HG02759 (cell line): ENCODE data around the gene GPC4.

Experiments used
- ATAC-seq: cut with Tn5 transposase; IDR thresholded peaks from one replicate; pipeline ENCODE4 v1.9.1; 2021; ENCODE audit warnings: mild to moderate bottlenecking, moderate library complexity; ENCODE audit not compliant: unreplicated experiment

The GPC4 gene

DNA sequence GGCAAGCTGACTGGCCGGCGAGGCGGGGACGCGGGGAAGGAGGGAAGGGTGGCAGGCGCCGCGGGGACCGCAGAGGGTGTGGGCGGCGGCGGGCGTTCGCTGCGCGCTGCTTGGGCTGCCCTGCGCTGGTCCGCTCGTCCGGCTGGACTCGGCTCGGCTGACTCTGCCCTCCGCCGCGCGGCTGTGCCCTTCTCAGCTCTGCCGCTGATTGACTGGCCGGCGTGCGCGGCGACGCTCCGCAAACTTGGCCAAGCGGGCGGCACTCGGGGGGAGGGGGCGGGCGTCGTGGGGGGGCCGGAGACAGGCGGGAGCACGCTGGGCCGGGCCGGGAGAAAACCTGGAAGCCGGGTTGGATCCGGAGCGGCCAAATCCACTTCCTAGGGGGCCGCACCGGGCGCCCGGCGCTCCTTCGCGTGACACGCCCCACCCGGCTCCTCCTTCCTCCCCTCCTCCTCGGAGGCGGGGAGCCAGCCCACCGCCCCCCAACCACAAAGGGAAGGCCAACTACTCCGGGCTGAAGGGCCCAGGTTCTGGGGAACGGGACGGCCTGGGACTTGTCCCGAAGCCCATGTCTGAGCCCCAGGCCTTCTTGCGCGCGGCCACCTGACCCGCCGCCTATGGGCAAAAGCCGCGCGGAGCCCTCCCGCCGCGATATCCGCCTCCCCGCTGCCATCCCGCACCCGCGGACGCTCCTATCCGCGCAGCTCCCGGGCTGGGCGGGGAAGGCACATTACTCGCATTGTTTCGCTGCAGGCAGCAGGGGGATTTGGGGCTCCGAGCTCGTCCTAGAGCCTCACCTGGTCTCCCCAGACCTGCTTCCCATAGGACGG is at the start of gene GPC4:
Gene GPC4, minus strand, starts transcription at position 214 of the 830 bp plus-strand sequence. CDS start 524 bp downstream, outside the sequence.
- ATAC-seq = no peak

DNA sequence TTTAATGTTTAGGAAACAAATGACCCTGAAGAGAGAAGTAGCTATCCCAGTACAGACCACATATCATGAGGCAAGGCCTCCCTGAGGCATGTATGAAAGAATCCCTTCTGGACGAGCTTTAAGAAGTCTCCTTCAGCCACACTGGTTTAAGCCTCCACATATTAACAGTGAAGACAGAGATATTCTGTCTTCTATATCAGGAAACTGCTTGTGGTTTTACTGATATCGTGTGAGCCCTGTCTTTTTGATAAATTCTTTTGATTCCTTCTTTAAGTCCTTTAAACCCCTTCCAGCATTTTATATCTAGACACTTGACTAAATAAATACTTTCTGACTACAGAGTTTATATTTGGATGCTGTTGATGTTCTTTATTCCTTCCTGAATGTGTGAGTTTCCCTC is 45.9 kb upstream of the GPC4 start:
- no peak for ATAC-seq

DNA sequence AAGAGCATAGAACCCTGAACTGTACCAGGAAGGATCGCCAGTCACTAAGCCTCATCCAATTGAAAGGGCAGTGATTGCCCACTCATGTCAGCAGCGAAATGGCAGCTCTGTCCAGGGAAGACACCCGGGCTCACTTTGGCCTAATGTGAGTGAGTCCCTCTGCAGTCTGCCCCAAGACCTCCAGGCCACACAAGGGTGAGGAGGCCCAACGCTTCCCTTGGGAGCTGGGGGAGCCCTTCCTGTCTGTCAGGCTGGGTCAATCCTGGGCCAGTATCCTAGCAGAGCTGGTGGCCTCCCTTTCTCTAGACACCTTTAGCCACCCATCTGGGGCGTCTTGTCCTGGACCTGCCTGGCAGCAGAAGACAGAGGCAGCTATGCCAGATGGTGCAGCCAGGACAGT is 39.6 kb upstream of the GPC4 start:
- no peak for ATAC-seq

GRCh38 chrX:133454491-133454914 is 39.2 kb upstream of the GPC4 start:
- no peak for ATAC-seq

GRCh38 chrX:133448512-133449076 is 33.3 kb upstream of the GPC4 start:
- ATAC-seq = no peak

GRCh38 chrX:133444952-133445831 is 29.9 kb upstream of the GPC4 start:
- no peak for ATAC-seq

- no peak for ATAC-seq
Observed at GRCh38 chrX:133444196-133444595, 28.9 kb upstream of the GPC4 start.

- no peak for ATAC-seq
Observed at GRCh38 chrX:133440797-133441163, 25.5 kb upstream of the GPC4 start.

- no peak for ATAC-seq
Observed at GRCh38 chrX:133440081-133440796, 24.9 kb upstream of the GPC4 start.

DNA sequence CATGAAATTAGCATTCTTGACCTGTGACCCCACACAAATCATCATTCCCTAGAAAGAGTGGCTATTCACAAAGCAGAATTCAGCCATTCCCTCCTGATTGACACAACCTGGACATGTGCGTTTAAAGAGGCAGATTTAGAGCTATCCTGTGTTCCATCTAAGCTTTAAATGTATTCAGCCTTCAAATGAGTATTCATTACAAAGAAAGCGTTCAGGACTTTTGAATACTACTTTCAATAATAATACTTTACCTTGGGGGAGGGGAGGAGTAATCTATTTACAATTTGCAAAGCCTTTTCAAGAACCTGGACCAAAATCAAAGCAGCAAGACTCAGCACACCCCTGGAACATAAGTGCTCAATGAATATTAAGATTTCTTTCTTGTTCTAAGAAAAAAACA is 22.5 kb upstream of the GPC4 start:
- no peak for ATAC-seq

DNA sequence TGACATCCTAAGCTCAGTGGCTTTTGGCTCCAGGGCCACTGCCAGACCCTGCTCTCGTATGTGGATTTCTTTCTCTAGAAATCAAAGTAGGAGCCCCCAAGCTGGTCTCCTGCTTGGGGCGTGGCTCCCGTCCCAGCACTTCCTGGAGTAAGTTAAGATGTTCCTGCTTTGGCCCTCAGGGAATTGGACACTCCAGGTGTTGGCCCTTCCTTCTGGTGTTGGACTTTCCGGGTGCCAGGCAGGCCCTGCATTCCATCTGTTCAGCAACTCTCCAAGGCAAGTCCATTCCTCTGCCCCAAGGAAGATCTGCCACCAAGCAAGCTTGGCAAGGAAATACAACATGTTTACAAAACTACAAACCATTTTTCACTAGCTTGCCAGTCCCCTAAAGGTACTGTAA is 22.1 kb upstream of the GPC4 start:
- no peak for ATAC-seq

DNA sequence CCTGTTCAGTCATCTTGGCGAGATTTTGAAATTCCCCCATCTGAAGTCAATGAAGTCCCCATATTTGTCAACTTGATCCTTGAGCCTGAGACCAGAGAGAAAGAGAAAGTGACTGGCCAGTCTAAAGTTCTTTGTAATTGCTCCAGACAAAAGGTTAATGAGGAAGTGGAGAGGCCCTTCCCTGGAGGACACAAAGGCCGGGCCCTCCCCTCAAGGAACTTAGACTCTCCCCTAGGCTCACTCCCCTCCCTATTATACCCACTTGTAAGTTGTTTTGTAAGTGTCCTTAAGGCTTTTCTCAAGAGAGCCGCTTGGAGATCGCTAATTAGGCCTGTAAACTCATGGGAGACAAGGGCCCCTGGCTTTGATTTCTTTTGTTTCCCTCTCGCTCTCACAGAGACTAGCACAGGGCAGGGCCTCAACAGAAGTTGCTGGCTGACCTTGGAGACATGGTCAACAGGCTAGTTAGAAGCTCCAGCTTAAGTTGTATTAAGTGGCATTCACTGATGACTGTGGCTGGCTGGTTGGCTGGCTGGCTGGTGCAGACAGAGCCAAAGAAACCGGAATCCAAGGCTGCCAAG is 20.3 kb upstream of the GPC4 start:
- ATAC-seq = no peak

GRCh38 chrX:133434197-133434820 is 19.0 kb upstream of the GPC4 start:
- ATAC-seq = no peak

GRCh38 chrX:133419911-133420310 is 4.6 kb upstream of the GPC4 start:
- no peak for ATAC-seq

DNA sequence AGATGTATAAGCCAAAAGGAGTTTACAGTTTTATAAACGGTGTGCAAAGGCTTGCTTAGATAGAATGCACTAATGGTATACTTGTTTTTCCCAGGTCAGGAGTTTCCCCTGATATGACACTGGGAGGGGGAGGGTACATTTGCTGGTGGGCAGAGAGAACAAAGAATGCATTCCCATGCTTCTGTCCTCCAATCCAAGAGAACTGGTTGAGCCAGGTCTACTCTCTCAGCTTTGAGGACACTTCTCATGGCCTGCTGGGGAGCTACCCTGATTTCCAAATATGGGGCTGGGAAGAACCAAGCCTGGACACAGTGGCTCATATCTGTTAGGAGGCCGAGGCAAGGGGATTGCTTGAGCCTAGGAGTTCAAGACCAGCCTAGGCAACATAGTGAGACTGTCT is 3.3 kb upstream of the GPC4 start:
- no peak for ATAC-seq

DNA sequence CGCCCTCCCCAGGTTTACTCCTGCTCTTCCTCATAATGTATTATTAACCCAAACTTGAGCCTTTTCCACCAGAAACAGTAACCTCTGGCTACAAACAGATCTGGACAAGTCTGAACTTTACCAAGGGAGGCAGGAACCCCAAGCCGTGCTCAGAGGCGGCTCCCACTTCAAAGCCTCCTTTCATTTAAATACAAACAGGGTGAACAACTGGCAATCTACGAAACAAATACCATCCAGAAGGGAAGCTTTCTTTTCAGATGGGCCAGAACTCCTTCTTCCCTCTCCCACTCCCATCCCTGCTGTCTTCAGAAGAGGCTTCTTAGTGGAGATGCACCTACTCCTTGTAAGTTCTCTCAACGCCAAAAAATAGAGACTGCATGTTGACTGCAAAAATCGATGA is 2.1 kb upstream of the GPC4 start:
- ATAC-seq = no peak

GRCh38 chrX:133414406-133415275 is 648 bp downstream of the GPC4 start:
- no peak for ATAC-seq

DNA sequence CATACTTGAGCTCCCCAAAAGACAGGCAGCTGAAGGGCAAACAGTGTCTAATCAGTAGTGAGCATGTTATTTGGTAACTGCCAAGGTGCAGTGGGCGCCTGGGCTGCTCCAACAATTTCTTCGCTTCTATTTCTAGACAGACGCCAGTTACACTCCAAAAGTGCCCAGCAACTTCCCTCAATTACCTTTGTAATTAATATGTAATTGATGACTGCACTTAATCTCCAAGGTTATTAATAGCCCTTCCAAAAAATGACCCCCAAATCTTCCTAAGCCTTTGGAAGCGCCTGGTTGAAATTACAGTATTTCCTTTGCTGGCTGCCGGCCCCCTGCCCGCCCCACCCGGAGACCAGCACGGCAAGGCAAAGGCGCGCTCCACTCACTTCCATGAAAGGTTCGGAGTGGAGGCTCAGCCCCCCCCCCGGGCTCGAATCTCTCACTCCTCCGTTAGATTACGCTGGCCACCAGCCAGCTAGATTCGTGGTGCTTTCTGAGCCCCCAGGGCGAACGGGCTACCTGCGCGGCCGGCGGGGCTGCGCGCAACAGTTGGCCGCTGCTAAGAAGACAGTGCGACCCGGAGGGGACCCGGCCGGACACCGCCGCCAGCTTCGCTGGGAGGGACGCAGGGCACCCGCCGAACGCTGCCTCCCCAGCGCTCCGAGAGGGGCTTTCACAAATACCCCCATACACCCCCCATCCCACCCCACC is 1.9 kb downstream of the GPC4 start:
- no peak for ATAC-seq

DNA sequence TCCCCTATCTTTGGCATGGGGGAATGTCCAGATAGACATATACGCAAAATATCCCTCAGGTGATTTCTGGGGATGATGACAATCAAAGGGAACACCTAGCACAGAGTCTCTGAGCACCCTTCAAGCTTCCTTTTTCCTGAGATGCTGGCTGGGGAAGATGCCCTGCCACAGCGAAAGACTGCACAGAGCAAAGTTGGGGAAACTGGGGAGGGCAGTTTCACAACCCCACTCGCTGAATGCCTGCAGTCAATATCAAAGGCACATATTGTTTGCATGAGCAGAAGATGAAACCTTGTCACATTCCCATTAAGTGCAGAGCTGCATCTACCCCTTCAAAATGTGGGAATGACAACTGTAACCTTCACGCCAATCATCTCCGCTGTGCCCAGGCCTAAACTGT is 2.6 kb downstream of the GPC4 start:
- no peak for ATAC-seq
